ENCODE data around the gene HECTD2. TPM values are rescaled to one million over a fixed set of nuclear protein-coding genes. Genes with fewer than 3 reads are reported as not detected.
"Not testable (repeated sequence)": the region's sequence is repeated elsewhere in the genome, so short reads cannot be mapped to it uniquely, and the experiment has no call there.

Gene HECTD2
- total RNA-seq, 1 experiment from 2014 or later, result 10.0 TPM

DNA sequence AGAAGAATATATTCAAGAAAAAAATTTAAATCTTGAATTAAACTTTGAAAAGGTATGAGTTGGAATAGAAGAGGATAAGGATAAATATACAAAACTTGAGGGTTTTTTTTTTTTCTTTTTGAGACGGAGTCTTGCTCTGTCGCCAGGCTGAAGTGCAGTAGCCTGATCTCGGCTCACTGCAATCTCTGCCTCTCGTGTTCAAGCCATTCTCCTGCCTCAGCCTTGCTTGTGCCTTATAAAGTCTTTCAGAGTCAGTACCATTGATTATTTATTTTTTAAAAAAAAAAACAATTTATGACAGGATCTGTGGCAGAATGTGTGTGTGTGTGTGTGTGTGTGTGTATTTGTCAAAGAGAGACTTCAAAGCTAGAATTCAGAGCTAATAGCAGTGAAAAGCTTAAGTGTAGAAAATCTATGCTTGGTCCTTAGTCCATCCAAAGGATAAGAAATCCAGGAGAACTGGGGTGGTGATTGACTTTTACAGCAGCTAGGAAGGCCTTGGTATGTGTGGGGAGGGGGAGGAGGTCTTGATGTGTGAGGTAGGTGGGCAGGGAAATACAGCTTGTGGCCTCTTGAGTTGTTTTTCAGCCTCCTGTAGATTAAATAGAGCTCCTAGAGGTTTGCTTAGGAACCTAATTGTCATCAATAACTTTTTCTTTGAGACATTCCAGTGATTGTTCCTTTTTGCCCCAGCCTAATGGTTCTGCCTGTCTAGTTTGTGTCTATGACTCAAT is 2.4 kb downstream of the HECTD2 start:
- DNase-seq (ENCODE audit: low read depth), result no peak

DNA sequence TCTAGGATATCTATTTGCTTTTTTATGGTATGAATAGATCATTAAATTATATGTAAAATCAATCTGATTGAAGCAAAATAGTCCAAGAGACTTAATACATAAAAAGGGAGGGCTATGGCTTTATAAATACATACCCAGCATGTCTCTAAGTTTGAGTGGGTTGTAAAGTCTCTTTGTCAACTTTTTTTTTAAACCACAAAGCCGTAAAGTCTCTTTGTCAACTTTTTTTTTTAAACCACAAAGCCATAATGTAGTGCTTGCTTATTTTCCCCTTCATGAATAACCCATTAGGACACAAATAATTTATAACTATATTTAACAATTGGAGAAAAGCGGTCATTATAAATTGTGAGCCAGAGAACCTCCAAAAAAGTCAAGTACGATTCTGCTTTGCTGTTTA is 5.7 kb downstream of the HECTD2 start:
- DNase-seq (ENCODE audit: low read depth), result no peak

- DNase-seq (ENCODE audit: low read depth), result no peak
Measured at GRCh38 chr10:91416339-91416855, 6.3 kb downstream of the HECTD2 start.

GRCh38 chr10:91418416-91418815 is 8.3 kb downstream of the HECTD2 start:
- no peak for DNase-seq (ENCODE audit: low read depth)

DNA sequence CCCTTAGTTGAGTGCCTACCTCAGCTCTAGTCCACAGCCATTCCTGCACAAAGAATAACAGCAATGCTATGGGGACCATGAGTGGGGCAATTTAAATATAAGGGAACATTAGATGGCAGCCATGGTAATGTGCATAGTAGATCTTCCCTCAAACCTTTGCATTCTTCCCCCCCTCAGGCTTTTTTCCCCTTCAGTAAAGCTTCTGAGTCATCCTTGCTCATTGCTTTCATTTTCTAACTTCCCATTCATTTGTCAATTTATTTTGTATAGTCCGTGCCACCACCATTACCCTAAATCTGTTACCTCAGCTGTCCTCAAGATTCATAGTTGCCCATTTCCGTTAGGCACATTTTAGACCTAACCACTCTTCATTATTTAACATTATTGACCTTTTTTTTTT is 10.7 kb downstream of the HECTD2 start:
- DNase-seq (ENCODE audit: low read depth), result peak; percentile 81

DNA sequence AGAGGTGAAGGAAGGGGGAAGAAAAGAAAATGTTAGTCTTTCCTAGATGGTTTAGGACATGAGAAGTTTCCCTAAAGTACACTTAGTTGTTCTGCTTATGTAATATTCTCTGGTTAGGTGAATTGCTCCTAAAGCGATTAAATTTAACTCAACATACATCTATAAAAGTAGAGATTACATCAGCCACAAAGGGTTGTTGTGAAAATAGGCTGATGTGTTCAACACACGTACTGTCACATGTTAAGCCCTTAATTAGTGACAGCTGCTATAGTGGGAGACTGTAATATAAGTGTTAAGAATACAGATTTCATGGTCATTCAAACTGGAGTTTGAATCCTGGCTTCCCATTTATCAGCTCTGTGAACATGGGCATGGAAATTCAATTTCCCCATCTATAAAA is 12.8 kb downstream of the HECTD2 start:
- no peak for DNase-seq (ENCODE audit: low read depth)

DNA sequence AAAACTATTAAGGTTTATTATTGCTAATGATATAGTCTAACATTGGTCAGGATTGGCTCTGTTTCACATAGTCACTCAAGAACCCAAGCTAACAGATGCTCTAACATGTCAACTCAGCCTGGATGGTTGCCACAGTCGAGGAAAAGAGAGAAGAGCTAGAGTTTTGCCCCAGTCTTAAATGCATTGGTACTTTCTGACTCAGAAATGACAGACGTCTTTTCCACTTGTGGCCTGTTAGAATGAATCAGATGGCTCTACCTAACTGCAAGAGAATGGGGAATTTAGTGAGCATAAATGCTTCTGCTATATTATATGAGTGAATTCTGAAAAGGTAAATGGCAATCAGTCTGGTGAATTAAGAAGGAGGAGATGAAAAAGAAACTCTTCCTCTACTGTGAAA is 13.9 kb downstream of the HECTD2 start:
- DNase-seq (ENCODE audit: low read depth), result peak; percentile 57

DNA sequence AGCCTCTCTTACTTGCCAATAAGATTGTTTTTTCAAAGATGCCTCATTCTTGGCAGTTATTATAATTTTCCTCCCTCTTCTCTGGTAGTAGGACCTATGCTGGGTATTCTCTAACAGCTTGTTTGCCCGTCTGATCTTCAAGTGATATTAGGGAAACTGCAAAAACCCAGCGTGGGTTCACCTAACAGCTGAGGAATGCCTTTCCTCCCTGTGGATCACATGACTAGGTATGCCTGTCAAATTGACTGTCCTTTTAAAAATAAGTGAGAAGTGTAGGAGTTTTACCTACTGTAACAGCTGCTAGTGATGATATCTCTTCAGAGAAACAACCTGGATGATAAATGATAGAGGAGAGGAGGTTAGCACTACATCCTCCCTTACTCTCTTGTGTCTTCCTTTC is 22.0 kb downstream of the HECTD2 start:
- DNase-seq (ENCODE audit: low read depth), result no peak

DNA sequence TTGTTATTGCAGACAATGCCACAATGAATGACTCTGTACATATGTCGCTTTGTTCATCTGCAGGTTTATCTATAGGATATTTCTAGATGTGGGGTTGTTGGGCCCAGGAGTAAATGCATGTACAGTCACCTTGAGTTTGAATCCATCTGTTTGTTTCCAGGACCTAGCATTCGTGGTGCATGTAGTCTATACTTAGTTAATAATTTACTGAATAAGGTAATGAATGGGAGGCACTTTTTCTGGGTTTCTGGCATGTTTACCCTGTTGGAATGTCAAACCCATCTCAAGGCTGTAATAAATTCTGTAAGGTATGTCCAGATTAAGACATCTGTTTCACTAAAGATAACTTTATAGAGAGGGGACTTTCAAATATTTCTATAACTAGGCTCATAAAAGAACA is 23.5 kb downstream of the HECTD2 start:
- DNase-seq (ENCODE audit: low read depth), result no peak

DNA sequence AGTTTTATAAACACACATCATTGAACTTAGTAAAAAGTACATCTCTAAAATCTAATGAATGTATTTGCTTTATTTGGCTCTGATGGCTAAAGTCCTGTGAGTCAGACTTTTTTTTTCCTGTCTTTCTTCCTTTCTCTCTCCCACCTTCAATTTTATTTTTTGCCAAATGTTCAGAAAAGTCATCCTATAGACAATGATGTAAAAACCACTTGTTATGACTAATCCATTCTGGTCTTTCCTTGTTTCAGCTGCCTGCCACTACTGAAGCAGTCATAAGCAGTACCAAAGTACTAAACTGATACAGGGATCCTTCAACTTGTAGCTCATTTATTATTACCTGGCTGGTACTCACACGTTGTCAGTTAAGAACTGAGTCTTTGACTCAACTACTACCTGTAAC is 23.9 kb downstream of the HECTD2 start:
- DNase-seq (ENCODE audit: low read depth), result peak; percentile 32

- DNase-seq (ENCODE audit: low read depth), result no peak
Measured at GRCh38 chr10:91435241-91435640, 25.1 kb downstream of the HECTD2 start.

GRCh38 chr10:91438228-91438627 is 28.1 kb downstream of the HECTD2 start:
- DNase-seq (ENCODE audit: low read depth), result not testable (repeated sequence)

DNA sequence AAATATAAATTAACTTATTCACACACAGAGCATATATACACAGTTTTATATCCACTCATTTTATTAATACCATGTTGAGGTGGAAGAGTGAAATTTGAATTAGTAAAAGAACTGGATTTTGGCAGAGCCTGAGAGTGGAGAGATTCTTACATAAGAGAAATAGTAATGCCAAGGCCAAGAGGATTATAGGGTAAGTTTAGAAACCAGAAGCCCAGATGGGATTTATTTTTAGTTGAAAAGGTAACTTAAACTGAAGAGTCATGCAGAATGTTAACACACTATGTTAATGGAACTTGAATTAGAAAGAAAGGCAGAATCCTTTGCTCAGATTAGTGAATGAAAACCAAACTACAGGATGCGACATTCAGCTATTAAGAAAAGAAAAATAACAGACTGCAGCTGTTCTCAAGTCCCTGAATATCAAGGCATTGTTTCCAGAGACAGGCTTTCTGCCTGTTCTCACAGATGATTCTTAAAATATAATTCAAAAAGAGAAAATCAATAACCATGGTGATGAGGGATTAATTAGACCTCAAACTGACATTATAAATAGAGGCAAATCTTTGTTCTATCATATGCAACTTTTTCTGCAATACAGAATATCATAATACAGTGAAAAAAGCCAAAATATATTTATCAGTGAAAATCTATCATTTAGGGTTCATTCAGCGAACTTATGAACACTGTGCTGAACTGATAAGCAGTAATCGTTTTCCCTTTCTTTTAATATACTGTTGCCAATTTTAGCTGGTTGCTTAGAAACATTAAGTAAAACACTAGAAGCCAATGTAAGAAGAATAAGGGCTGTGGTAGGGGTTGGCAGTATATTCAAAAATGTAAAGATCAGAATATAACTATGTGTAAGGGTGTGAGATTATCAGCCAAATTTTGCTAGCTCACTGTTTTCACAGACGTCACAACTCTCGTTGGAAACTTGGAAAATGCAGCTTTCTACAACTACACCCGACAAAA is 34.4 kb downstream of the HECTD2 start:
- DNase-seq (ENCODE audit: low read depth), result no peak

GRCh38 chr10:91452063-91452462 is 41.9 kb downstream of the HECTD2 start:
- DNase-seq (ENCODE audit: low read depth), result no peak

DNA sequence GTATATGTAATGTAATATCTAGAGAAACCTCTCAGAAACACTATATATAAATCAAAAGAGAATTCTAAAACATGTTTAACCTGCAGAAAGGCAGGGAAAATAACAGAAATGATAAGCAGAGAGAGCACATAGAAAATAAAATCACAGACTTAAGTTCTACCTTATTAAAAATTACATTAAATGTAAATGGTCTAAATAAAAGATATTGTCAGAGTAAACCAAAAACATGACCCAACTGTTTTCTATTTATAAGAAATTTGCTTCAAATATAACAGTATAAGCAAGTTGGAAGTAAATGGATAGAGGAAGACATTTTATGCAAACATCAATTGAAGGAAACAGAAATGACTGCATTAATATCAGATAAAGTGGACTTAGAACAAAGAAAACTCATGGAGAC is 43.4 kb downstream of the HECTD2 start:
- DNase-seq (ENCODE audit: low read depth), result no peak

DNA sequence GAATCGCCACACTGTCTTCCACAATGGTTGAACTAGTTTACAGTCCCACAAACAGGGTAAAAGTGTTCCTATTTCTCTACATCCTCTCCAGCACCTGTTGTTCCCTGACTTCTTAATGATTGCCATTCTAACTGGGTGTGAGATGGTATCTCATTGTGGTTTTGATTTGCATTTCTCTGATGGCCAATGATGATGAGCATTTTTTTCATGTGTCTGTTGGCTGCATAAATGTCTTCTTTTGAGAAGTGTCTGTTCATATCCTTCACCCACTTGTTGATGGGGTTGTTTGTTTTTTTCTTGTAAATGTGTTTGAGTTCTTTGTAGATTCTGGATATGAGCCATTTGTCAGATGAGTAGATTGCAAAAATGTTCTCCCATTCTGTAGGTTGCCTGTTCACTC is 45.0 kb downstream of the HECTD2 start:
- not testable (repeated sequence) for DNase-seq (ENCODE audit: low read depth)

DNA sequence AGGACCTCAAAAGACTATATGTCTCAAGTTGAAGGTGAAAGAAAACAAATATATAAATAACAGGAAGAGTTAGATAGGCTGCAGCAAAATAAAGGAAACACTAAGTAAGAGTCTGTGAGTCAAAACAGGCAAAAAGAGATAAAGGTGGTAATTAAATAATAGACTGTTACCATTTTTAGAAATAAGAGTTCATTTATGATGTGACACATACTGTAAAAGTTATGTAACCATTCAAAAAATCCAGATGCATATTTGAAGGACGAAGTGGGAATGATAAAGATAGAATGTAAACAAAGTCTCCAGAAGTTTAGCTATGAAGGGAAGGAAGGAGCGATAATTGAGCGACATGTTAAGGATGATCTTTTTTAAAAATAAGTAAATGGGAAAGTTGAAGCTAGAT is 50.5 kb downstream of the HECTD2 start:
- no peak for DNase-seq (ENCODE audit: low read depth)

DNA sequence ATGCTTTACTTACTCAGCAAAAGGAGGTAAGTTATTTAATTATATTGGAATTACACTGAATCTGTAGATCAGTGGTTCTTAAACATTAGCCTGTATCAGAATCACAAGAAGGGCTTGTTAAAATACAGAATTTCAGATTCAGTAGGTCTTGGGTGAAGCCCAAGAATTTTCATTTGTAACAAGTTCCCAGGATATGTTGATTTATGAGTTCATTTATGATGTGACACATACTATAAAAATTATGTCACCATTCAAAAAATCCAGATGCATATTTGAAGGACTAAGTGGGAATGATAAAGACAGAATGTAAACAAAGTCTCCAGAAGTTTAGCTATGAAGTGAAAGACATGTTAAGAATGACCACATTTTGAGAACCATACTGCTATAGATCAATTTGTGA is 52.3 kb downstream of the HECTD2 start:
- no peak for DNase-seq (ENCODE audit: low read depth)

DNA sequence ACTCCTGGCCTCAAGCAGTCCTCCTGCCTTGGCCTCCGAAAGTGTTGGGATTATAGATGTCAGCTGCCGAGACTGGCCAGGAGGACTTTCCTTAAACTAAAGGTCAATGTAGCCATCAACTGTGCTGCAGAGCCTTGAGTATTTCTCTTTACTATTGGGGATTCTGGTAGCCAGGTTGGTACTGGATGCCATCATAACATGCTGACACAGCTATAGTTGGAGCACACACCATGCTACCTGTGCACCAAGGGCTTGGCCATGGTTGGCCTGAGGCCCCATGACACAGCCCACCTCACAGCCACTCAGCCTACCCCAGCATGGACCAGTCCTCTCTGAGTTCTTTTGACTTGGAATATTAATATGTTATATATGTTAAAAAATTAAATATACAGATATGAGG is 54.4 kb downstream of the HECTD2 start:
- DNase-seq (ENCODE audit: low read depth), result no peak

DNA sequence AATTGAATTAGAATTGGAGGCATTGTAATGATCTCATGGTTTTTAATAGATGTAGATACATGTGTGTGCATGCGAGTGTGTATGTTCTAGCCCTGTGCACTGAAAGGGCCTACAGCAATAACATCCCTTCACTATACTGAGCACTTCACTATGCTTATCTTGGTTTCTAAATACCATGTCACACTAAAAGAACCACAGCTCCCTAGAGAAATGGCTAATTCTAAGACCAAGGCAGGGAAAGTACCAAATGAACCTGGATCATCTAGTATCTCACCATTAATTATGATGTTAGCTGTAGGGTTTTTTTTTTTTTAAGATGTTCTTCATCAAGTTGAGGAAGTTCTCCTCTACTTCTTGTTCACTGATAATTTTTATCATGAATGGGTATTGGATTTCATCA is 55.1 kb downstream of the HECTD2 start:
- no peak for DNase-seq (ENCODE audit: low read depth)

- DNase-seq (ENCODE audit: low read depth), result no peak
Measured at GRCh38 chr10:91467114-91467513, 57.0 kb downstream of the HECTD2 start.

DNA sequence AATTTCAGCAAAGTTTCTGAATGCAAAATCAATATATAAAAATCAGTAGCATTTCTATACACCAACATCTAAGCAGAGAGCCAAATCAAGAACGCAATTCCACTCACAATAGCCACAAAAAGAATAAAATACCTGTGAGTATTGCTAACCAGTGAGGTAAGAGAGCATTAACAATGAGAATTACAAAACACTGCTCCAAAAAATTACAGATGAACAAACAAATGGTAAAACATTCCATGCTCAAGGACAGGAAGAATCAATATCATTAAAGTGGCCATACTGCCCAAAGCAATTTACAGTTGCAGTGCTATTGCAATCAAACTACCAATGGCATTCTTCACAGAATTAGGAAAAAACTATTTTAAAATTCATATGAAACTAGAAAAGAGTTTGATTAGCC is 61.5 kb downstream of the HECTD2 start:
- no peak for DNase-seq (ENCODE audit: low read depth)

DNA sequence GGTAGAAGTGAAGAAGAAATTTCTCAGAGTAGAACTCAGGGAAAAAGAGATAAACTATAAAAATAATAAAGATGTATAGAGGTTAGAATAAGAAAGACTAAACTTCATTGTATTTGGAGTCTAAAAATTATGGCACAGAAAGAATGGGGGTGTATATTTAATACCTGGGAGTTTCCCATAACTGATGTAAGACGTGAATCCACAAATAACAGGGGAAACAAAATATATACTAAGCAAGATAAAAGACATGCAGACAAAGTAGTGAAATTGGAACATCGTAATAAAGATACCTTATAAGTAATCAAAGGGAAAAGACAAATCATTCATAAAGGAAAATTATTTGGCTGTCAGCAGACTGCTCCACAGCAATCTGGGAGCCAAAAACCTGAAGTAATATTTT is 62.8 kb downstream of the HECTD2 start:
- DNase-seq (ENCODE audit: low read depth), result no peak

All from RPMI7951 (cell line).